ENCODE measurements around the gene PEX11G.

PEX11G gene

GRCh38 chr19:7500811-7501450 is 12.1 kb upstream of the PEX11G start:
- no peak for TF ChIP-seq CTCF (IDR thresholded peaks at IDR 0.05)

GRCh38 chr19:7497292-7497691 is 8.5 kb upstream of the PEX11G start:
- TF ChIP-seq CTCF (IDR thresholded peaks at IDR 0.05): no peak; the same call in 1 of the 2 replicates

- TF ChIP-seq CTCF (IDR thresholded peaks at IDR 0.05): no peak
Measured at GRCh38 chr19:7494416-7495098, 5.7 kb upstream of the PEX11G start.

GRCh38 chr19:7492558-7492957 is 3.7 kb upstream of the PEX11G start:
- no peak for TF ChIP-seq CTCF (IDR thresholded peaks at IDR 0.05)

- no peak for TF ChIP-seq CTCF (IDR thresholded peaks at IDR 0.05)
Measured at GRCh38 chr19:7492142-7492541, 3.3 kb upstream of the PEX11G start.

GRCh38 chr19:7489609-7490044 is 792 bp upstream of the PEX11G start:
- TF ChIP-seq CTCF (IDR thresholded peaks at IDR 0.05): no peak

GRCh38 chr19:7486923-7487322 is 1.9 kb downstream of the PEX11G start:
- no peak for TF ChIP-seq CTCF (IDR thresholded peaks at IDR 0.05)

Data from LNCAP (cell line).